Ovary (tissue), 9 donors: ENCODE results near the gene GNAI1. TPM values are rescaled to one million over a fixed set of nuclear protein-coding genes. Genes with fewer than 3 reads are reported as not detected.

Experiments used
- DNase-seq, 5 donors: peaks; one replicate each; pipeline ENCODE4 v3.0.0-alpha.2; 2019 to 2020
- H3K27ac ChIP-seq, 2 donors: fragments of 200-600 bp; one replicate each; pipeline versions ENCODE4 v1.5.1 to v1.8.0; 2019 to 2022
- H3K27me3 ChIP-seq: fragments of 200-600 bp; one replicate; pipeline ENCODE4 v1.8.0; 2022
- H3K36me3 ChIP-seq: fragments of 200-600 bp; sonication (generic); one replicate; pipeline ENCODE4 v1.5.1; 2019
- H3K4me1 ChIP-seq: one replicate; pipeline ENCODE4 v1.8.1; 2013; ENCODE audit warnings: mild to moderate bottlenecking, moderate library complexity; ENCODE audit not compliant: insufficient read depth
- H3K4me3 ChIP-seq: fragments of 200-600 bp; sonication (generic); one replicate; pipeline ENCODE4 v1.5.1; 2017
- H3K9me3 ChIP-seq, 2 donors: fragments of 200-600 bp in 1 of 2; sonication (generic) in 1 of 2; one replicate each; pipeline versions ENCODE4 v1.5.1 to v1.8.1; 2013 to 2019; ENCODE audit warnings: mild to moderate bottlenecking in 1 of 2, moderate library complexity in 1 of 2
- CTCF ChIP-seq, 3 donors: fragments of 450-650 bp in 2 of 3; fragments of 200-600 bp in 1 of 3; IDR thresholded peaks; one replicate each; pipeline versions ENCODE4 v1.5.1 to v1.8.0; 2016 to 2022; ENCODE audit warnings: antibody characterized with exemption in 3 of 3, mild to moderate bottlenecking in 1 of 3
- EP300 ChIP-seq: sonication (generic); formaldehyde crosslinking; IDR thresholded peaks from one replicate; pipeline ENCODE4 v1.6.1; 2017; ENCODE audit warnings: antibody characterized with exemption
- POLR2A ChIP-seq: fragments of 450-650 bp; IDR thresholded peaks from one replicate; pipeline ENCODE4 v1.6.1; 2017; ENCODE audit warnings: antibody characterized with exemption, mild to moderate bottlenecking, moderate library complexity
- WGBS, 3 donors: extraction: QIAGEN DNeasy Blood & Tissue Kit in 1 of 3; methylation state at CpG; one replicate each; pipeline versions ENCODE4 v1.1.5 to v1.1.7; 2013 to 2017; 5-methylcytosine and 5-hydroxymethylcytosine counted together
- intact Hi-C, 4 donors: fragments of 100-400 bp; cut with DNase I; formaldehyde crosslinking; loops; one replicate each; pipeline versions ENCODE4 v1.11.0 to v1.15.1; 2022 to 2023
- polyA plus RNA-seq, 2 donors: library from polyadenylated mRNA; stranded (reverse); fragments of 200-250 nt in 1 of 2; fragments of 350-450 nt in 1 of 2; fragmentation: Illumina TruSeq in 1 of 2; extraction: RNeasy Lipid Tissue Mini Kit (QIAGEN cat#74804) in 1 of 2; gene quantifications; one replicate each; pipeline ENCODE4 v1.2.3, GENCODE V29; 2013 to 2014
- total RNA-seq, 7 donors: library from RNA; depleted of rRNA in 2 of 7; stranded (reverse); fragments of >200 nt in 2 of 7; fragmentation: NEBNext Ultra II Directional in 3 of 7; extraction: Animal tissue kit (Norgen Biotek cat#: 25700) in 3 of 7; gene quantifications; one replicate each; pipeline versions ENCODE4 v1.1.0 to v1.2.4, GENCODE V29; 2016 to 2023
- donor health status: DM: no; HTN: no; CAD: no; lungs with moderate emphysema.
- donor health status: DM: no; HTN: no; CAD: no.
- donor health status: Bipolar disorder and iron deficiency.
- donor health status: DM: yes; HTN: yes; CAD: no.
- donor health status: DM: no; HTN: no; CAD: no.
- donor health status: DM: yes; HTN: yes; CAD: no.

GNAI1 gene
- total and polyA plus RNA-seq, 9 donors, result 14.9 to 51.0 (median 34.6) TPM

- TF ChIP-seq EP300 (no peak), POLR2A (no peak), CTCF (IDR thresholded peaks at IDR 0.05) (no peak)
- intact Hi-C loops, result no loop called here
- H3K4me1 ChIP-seq, result no peaks in the 10 kb centered on the region
These were observed 24.3 kb upstream of the GNAI1 start for GRCh38 chr7:80110376-80110775.

GRCh38 chr7:80114159-80114558 is 20.5 kb upstream of the GNAI1 start:
- no peak for DNase-seq
- Histone ChIP-seq H3K4me1 (no peaks in the 10 kb centered on the region), H3K36me3 (no peaks in the 10 kb centered on the region), H3K4me3 (no peak overlapping the region), H3K27me3 (no peaks in the 10 kb centered on the region), H3K9me3 (no peaks in the 10 kb centered on the region), H3K27ac (no peak overlapping the region)
- intact Hi-C loops, result no loop called here
- WGBS, 3 donors, result 88 to 94% (median 92%) methylated on average over 4 of the region's 4 CpGs
- TF ChIP-seq CTCF (IDR thresholded peaks at IDR 0.05), result no peak
- TF ChIP-seq EP300, result no peak
- no peak for TF ChIP-seq POLR2A

More at GRCh38 chr7:80110376-80110775, 24.3 kb upstream of the GNAI1 start:
- Histone ChIP-seq H3K36me3 (no peaks in the 10 kb centered on the region), H3K27ac (no peak overlapping the region), H3K27me3 (peaks cover 3% of the 10 kb centered on the region), H3K9me3 (no peaks in the 10 kb centered on the region), H3K4me3 (no peak overlapping the region)
- 75 to 93% (median 92%) methylated on average over 5 of the region's 5 CpGs for WGBS, 3 donors
- no peak for DNase-seq

- Histone ChIP-seq H3K9me3 (no peaks in the 10 kb centered on the region), H3K27ac (no peak overlapping the region), H3K4me3 (no peak overlapping the region), H3K36me3 (no peaks in the 10 kb centered on the region), H3K27me3 (no peaks in the 10 kb centered on the region), H3K4me1 (no peaks in the 10 kb centered on the region)
- TF ChIP-seq CTCF (IDR thresholded peaks at IDR 0.05) (no peak), EP300 (no peak), POLR2A (no peak)
- 58 to 65% (median 61%) methylated on average over 4 of the region's 4 CpGs for WGBS, 3 donors
- no peak for DNase-seq
- intact Hi-C loops, result no loop called here
These were observed 9.9 kb upstream of the GNAI1 start for GRCh38 chr7:80124526-80125264.

GRCh38 chr7:80127412-80128160 is 7.0 kb upstream of the GNAI1 start:
- DNase-seq, result no peak
- WGBS, 3 donors, result 81 to 92% (median 86%) methylated on average over 1 of the region's 1 CpG
- H3K27ac ChIP-seq, result no peak overlapping the region

More at GRCh38 chr7:80127412-80128160, 7.0 kb upstream of the GNAI1 start:
- TF ChIP-seq POLR2A (no peak), CTCF (IDR thresholded peaks at IDR 0.05) (no peak), EP300 (no peak)
- intact Hi-C loops, result no loop called here
- Histone ChIP-seq H3K9me3 (no peaks in the 10 kb centered on the region), H3K4me1 (no peaks in the 10 kb centered on the region), H3K36me3 (no peaks in the 10 kb centered on the region), H3K27me3 (no peaks in the 10 kb centered on the region), H3K4me3 (no peak overlapping the region)
